Breast epithelium (tissue), 3 donors: ENCODE results near the gene SEMA3G.

ENCODE experiments used
- CTCF ChIP-seq, 3 donors: fragments of 450-650 bp; IDR thresholded peaks; one replicate each; pipeline ENCODE4 v1.5.1; 2016 to 2017; ENCODE audit warnings: antibody characterized with exemption in 3 of 3, mild to moderate bottlenecking in 3 of 3, moderate library complexity in 3 of 3
- POLR2A ChIP-seq: fragments of 450-650 bp; IDR thresholded peaks from one replicate; pipeline ENCODE4 v1.6.1; 2016; ENCODE audit warnings: antibody characterized with exemption, mild to moderate bottlenecking, moderate library complexity
- POLR2AphosphoS5 ChIP-seq, 3 donors: sonication (generic); formaldehyde crosslinking; IDR thresholded peaks; one replicate each; pipeline ENCODE4 v1.6.1; 2017; ENCODE audit warnings: antibody characterized with exemption in 3 of 3

- TF ChIP-seq POLR2A = no peak
- TF ChIP-seq POLR2AphosphoS5 (IDR thresholded peaks at IDR 0.05) = no peak
- no peak for TF ChIP-seq CTCF (IDR thresholded peaks at IDR 0.05)
These were observed 44.5 kb upstream of the SEMA3G start for GRCh38 chr3:52489453-52489852.
